Measurements from ENCODE around the gene UIMC1. TPM values are rescaled to one million over a fixed set of nuclear protein-coding genes. Genes with fewer than 3 reads are reported as not detected.

UIMC1 gene
- total and polyA plus RNA-seq, 2 experiments from 2014 or later, result 12.6 to 28.2 TPM

DNA sequence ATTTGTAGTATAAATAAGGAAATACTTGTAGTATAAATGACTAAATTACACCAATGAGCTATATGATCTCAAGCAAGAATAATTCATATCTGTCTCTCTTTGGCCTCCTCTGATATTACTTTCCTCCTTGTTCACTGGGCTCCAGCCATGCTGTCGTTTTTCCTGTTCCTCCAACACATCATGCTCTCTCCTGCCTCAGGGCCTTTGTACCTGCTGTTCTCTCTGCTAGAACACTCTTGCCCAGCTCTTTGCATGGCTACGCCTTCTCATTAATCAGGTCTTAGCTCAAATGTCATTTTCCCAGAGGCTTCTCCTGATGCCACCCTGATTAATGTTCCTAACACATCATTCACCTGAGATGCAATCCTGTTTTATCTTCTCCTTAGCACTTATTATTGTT is 13.5 kb upstream of the UIMC1 start:
- no peaks in the 10 kb centered on the region for H3K36me3 ChIP-seq (replicated peaks; ENCODE audit: insufficient read depth, low read depth)
- no peaks in the 10 kb centered on the region for H3K27me3 ChIP-seq
- TF ChIP-seq EZH2phosphoT487 (IDR thresholded peaks at IDR 0.05; ENCODE audit: low read depth, severe bottlenecking, unreplicated experiment) (no peak), EZH2 (IDR thresholded peaks at IDR 0.05; ENCODE audit: borderline replicate concordance) (no peak)
- TF ChIP-seq, protein P1, sequence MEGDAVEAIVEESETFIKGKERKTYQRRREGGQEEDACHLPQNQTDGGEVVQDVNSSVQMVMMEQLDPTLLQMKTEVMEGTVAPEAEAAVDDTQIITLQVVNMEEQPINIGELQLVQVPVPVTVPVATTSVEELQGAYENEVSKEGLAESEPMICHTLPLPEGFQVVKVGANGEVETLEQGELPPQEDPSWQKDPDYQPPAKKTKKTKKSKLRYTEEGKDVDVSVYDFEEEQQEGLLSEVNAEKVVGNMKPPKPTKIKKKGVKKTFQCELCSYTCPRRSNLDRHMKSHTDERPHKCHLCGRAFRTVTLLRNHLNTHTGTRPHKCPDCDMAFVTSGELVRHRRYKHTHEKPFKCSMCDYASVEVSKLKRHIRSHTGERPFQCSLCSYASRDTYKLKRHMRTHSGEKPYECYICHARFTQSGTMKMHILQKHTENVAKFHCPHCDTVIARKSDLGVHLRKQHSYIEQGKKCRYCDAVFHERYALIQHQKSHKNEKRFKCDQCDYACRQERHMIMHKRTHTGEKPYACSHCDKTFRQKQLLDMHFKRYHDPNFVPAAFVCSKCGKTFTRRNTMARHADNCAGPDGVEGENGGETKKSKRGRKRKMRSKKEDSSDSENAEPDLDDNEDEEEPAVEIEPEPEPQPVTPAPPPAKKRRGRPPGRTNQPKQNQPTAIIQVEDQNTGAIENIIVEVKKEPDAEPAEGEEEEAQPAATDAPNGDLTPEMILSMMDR (IDR thresholded peaks at IDR 0.05; ENCODE audit: poor library complexity), result no peak
- no peak overlapping the region for H2AFZ ChIP-seq
- DNase-seq (ENCODE audit: low spot score), result no peak
- H3K9me2 ChIP-seq (replicated peaks; ENCODE audit: insufficient read depth), result no peaks in the 10 kb centered on the region
- H3K27ac ChIP-seq, result no peak overlapping the region
- WGBS (ENCODE audit: low lambda C conversion rate, missing lambda C conversion rate), result 94% methylated on average over 2 of the region's 2 CpGs
- no peaks in the 10 kb centered on the region for H3K9me3 ChIP-seq (ENCODE audit: low read depth)
- no peak overlapping the region for H3K4me2 ChIP-seq
- H3K79me2 ChIP-seq, result peaks cover 35% of the 10 kb centered on the region
- peaks cover 11% of the 10 kb centered on the region for H3K4me1 ChIP-seq (ENCODE audit: insufficient read depth)
- H3K4me3 ChIP-seq, result no peak overlapping the region
- no peaks in the 10 kb centered on the region for H4K20me1 ChIP-seq (ENCODE audit: insufficient read depth, poor library complexity, severe bottlenecking)

DNA sequence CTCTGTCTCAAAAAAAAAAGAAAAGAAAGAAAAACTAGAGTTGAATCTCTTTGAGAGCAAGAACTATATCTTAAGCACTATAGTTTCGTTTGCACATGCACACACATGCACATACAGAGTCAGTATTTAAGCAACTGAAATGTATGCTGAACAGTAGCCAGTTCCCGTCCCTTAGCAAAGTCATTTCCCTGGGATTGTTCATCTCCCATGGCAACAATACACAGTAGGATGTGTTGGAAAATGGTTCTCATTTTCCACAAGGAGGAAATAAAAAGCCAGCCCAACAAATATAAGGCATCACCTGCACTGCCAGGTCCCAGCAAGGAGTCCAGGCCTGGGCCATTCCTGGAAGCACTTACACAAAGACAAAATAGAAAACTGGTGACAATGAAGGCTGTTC is 11.8 kb upstream of the UIMC1 start:
- Histone ChIP-seq H3K9me2 (replicated peaks; ENCODE audit: insufficient read depth) (no peaks in the 10 kb centered on the region), H3K9me3 (ENCODE audit: low read depth) (no peaks in the 10 kb centered on the region), H2AFZ (no peak overlapping the region), H3K4me2 (no peak overlapping the region), H3K27ac (no peak overlapping the region), H3K36me3 (replicated peaks; ENCODE audit: insufficient read depth, low read depth) (no peaks in the 10 kb centered on the region), H4K20me1 (ENCODE audit: insufficient read depth, poor library complexity, severe bottlenecking) (no peaks in the 10 kb centered on the region), H3K4me3 (no peak overlapping the region), H3K4me1 (ENCODE audit: insufficient read depth) (peaks cover 5% of the 10 kb centered on the region), H3K27me3 (no peaks in the 10 kb centered on the region), H3K79me2 (peaks cover 18% of the 10 kb centered on the region)
- DNase-seq (ENCODE audit: low spot score), result no peak
- TF ChIP-seq EZH2phosphoT487 (IDR thresholded peaks at IDR 0.05; ENCODE audit: low read depth, severe bottlenecking, unreplicated experiment), result no peak
- no peak for TF ChIP-seq EZH2 (IDR thresholded peaks at IDR 0.05; ENCODE audit: borderline replicate concordance)
- TF ChIP-seq, protein P1 (IDR thresholded peaks at IDR 0.05; ENCODE audit: poor library complexity), result no peak
- WGBS (ENCODE audit: low lambda C conversion rate, missing lambda C conversion rate), result 96% methylated on average over 2 of the region's 2 CpGs

DNA sequence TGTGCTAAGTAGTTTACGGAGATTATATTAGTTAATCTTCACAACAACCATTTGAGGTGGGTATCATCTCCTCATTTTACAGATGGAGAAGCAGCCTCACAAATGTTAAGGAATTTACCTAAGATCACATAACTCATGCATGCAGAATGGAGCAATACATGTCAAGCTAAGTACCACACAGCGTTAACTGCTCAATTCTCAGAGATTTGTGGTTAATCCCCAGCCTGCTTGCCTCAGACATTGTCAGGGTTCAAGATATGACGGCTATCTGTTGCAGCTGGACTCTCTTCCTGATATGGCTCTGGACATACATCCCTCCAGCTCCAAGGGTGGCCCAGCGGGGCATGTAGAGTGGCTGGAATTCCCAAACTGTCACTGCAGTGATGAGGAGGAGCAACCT is 8.6 kb upstream of the UIMC1 start:
- H3K4me2 ChIP-seq, result no peak overlapping the region
- no peak for DNase-seq (ENCODE audit: low spot score)
- H3K27me3 ChIP-seq, result no peaks in the 10 kb centered on the region
- no peaks in the 10 kb centered on the region for H3K4me1 ChIP-seq (ENCODE audit: insufficient read depth)
- no peaks in the 10 kb centered on the region for H3K9me2 ChIP-seq (replicated peaks; ENCODE audit: insufficient read depth)
- no peaks in the 10 kb centered on the region for H3K9me3 ChIP-seq (ENCODE audit: low read depth)
- 74% methylated on average over 4 of the region's 4 CpGs for WGBS (ENCODE audit: low lambda C conversion rate, missing lambda C conversion rate)
- no peak for TF ChIP-seq EZH2 (IDR thresholded peaks at IDR 0.05; ENCODE audit: borderline replicate concordance)
- TF ChIP-seq EZH2phosphoT487 (IDR thresholded peaks at IDR 0.05; ENCODE audit: low read depth, severe bottlenecking, unreplicated experiment), result no peak
- TF ChIP-seq, protein P1 (IDR thresholded peaks at IDR 0.05; ENCODE audit: poor library complexity), result no peak
- H3K79me2 ChIP-seq, result no peaks in the 10 kb centered on the region
- H4K20me1 ChIP-seq (ENCODE audit: insufficient read depth, poor library complexity, severe bottlenecking), result no peaks in the 10 kb centered on the region
- no peaks in the 10 kb centered on the region for H3K36me3 ChIP-seq (replicated peaks; ENCODE audit: insufficient read depth, low read depth)
- H3K27ac ChIP-seq, result no peak overlapping the region
- H2AFZ ChIP-seq, result no peak overlapping the region
- H3K4me3 ChIP-seq, result no peak overlapping the region

GRCh38 chr5:177010153-177010552 is 3.6 kb upstream of the UIMC1 start:
- DNase-seq (ENCODE audit: low spot score), result no peak
- WGBS (ENCODE audit: low lambda C conversion rate, missing lambda C conversion rate), result 93% methylated on average over 4 of the region's 4 CpGs
- H3K4me1 ChIP-seq (ENCODE audit: insufficient read depth), result peaks cover 3% of the 10 kb centered on the region

More at GRCh38 chr5:177010153-177010552, 3.6 kb upstream of the UIMC1 start:
- Histone ChIP-seq H3K79me2 (peaks cover 10% of the 10 kb centered on the region), H4K20me1 (ENCODE audit: insufficient read depth, poor library complexity, severe bottlenecking) (peaks cover 5% of the 10 kb centered on the region), H3K4me3 (no peak overlapping the region), H3K27me3 (no peaks in the 10 kb centered on the region), H3K4me2 (no peak overlapping the region), H3K9me3 (ENCODE audit: low read depth) (no peaks in the 10 kb centered on the region), H3K36me3 (replicated peaks; ENCODE audit: insufficient read depth, low read depth) (no peaks in the 10 kb centered on the region), H3K27ac (no peak overlapping the region), H2AFZ (no peak overlapping the region), H3K9me2 (replicated peaks; ENCODE audit: insufficient read depth) (no peaks in the 10 kb centered on the region)
- TF ChIP-seq EZH2 (IDR thresholded peaks at IDR 0.05; ENCODE audit: borderline replicate concordance) (no peak), EZH2phosphoT487 (IDR thresholded peaks at IDR 0.05; ENCODE audit: low read depth, severe bottlenecking, unreplicated experiment) (no peak)
- TF ChIP-seq, protein P1 (IDR thresholded peaks at IDR 0.05; ENCODE audit: poor library complexity), result no peak
